OCI-LY3 (cell line): Measurements from ENCODE around the gene ZNF335.

Experiments
- H2AFZ ChIP-seq: fragments of 200-600, 300-600 bp; shearing (Covaris generic); 2 replicates; pipeline ENCODE4 v1.6.0; 2014; ENCODE audit warnings: antibody characterized with exemption, low read depth, low read length
- H3K27ac ChIP-seq: fragments of 200-600, 300-600 bp; sonication (generic); 2 replicates; pipeline ENCODE4 v1.5.1; 2014; ENCODE audit warnings: mild to moderate bottlenecking, low read length, moderate library complexity, mixed read lengths
- H3K27me3 ChIP-seq: fragments of 200-600, 300-600 bp; sonication (generic); 2 replicates; pipeline ENCODE4 v1.6.1; 2014; ENCODE audit warnings: low read depth, low read length, mixed read lengths
- H3K36me3 ChIP-seq: fragments of 200-600, 300-600 bp; sonication (generic); replicated peaks from 2 replicates; pipeline ENCODE3; 2014; ENCODE audit warnings: low read depth, low read length, mixed read lengths
- H3K4me1 ChIP-seq: fragments of 300-600, 200-600 bp; sonication (generic); 2 replicates; pipeline ENCODE4 v1.6.1; 2014; ENCODE audit warnings: low read length, mixed read lengths
- H3K4me2 ChIP-seq: fragments of 200-600, 300-600 bp; sonication (generic); 2 replicates; pipeline ENCODE4 v1.6.1; 2014; ENCODE audit warnings: low read length, mixed read lengths
- H3K4me3 ChIP-seq: fragments of 300-600, 200-600 bp; sonication (generic); 2 replicates; pipeline ENCODE4 v1.5.1; 2014; ENCODE audit warnings: antibody characterized with exemption, mild to moderate bottlenecking, low read length, moderate library complexity
- H3K79me2 ChIP-seq: fragments of 300-600, 200-600 bp; shearing (Covaris generic); 2 replicates; pipeline ENCODE4 v1.6.1; 2014; ENCODE audit warnings: mild to moderate bottlenecking, low read length, mixed read lengths
- H3K9ac ChIP-seq: fragments of 300-600, 200-600 bp; shearing (Covaris generic); 2 replicates; pipeline ENCODE4 v1.6.0; 2014; ENCODE audit warnings: mild to moderate bottlenecking, low read length, moderate library complexity
- H3K9me3 ChIP-seq: fragments of 200-600, 300-600 bp; shearing (Covaris generic); 2 replicates; pipeline ENCODE4 v1.6.1; 2014; ENCODE audit warnings: low read length, mixed read lengths; ENCODE audit not compliant: insufficient read depth
- H4K20me1 ChIP-seq: fragments of 200-600, 300-600 bp; sonication (generic); 2 replicates; pipeline ENCODE4 v1.6.1; 2016; ENCODE audit warnings: low read length, mixed read lengths; ENCODE audit not compliant: insufficient read depth
- EZH2phosphoT487 ChIP-seq: fragments of 200-600 bp; shearing (Covaris generic); IDR thresholded peaks from 2 replicates; pipeline ENCODE4 v1.6.1; 2018; ENCODE audit warnings: antibody characterized with exemption, mixed run types, low read depth
- TF ChIP-seq, protein P1 (sequence below): fragments of 200-600, 300-600 bp; sonication (generic); IDR thresholded peaks from 2 replicates; pipeline ENCODE4 v1.5.1; 2014; ENCODE audit warnings: antibody characterized with exemption, low read length, low read depth

Gene ZNF335

DNA sequence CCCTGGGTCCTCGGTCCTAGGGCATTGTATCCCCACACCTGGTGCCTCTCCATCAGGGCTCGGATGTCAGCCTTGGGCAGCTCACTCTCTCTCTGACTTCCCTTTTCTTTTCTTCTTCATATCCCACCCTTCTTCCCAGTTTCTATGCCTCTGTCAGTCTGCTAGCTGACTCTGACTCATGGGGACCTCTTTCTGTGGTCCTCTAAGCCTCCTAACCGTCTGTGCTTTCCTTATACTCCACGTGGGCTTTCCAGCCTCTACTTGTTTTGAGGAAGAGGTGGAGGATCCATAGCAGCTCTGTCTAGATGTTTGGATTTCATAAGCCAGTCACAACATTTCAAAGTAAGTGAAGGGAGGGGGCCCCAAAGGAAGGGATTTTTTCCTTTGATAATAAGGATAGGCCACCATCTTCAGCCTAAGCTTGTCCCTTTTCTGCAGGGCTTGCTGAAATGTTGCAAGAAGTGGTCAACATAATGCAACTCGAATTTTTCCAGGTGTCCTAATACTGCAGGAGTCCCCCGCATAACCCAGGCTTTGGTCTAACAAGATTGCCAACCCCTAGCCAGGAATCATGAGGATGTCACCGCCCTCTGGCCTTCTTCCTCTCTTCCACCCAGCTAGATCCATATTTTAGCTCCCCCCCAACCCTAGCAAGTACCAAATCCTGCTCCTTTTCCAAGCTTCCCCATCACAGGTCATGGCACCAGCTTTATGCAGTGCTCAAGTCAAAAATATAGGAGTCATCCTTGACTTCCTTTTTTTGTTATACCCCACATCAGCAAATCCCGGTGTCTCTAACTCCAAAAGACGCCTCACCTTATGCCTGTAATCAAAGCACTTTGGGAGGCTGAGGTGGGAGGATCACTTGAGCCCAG, 51.3 kb downstream of the ZNF335 start:
- Histone ChIP-seq H2AFZ (no peak overlapping the region), H3K9me3 (no peaks in the 10 kb centered on the region), H3K4me1 (no peaks in the 10 kb centered on the region), H3K4me3 (no peak overlapping the region), H3K79me2 (no peaks in the 10 kb centered on the region), H4K20me1 (no peaks in the 10 kb centered on the region), H3K27me3 (peaks cover 8% of the 10 kb centered on the region; the same call in 1 of the 2 replicates), H3K36me3 (no peaks in the 10 kb centered on the region), H3K4me2 (no peak overlapping the region), H3K9ac (no peak overlapping the region), H3K27ac (no peak overlapping the region)
- no peak for TF ChIP-seq EZH2phosphoT487
- TF ChIP-seq, protein P1, sequence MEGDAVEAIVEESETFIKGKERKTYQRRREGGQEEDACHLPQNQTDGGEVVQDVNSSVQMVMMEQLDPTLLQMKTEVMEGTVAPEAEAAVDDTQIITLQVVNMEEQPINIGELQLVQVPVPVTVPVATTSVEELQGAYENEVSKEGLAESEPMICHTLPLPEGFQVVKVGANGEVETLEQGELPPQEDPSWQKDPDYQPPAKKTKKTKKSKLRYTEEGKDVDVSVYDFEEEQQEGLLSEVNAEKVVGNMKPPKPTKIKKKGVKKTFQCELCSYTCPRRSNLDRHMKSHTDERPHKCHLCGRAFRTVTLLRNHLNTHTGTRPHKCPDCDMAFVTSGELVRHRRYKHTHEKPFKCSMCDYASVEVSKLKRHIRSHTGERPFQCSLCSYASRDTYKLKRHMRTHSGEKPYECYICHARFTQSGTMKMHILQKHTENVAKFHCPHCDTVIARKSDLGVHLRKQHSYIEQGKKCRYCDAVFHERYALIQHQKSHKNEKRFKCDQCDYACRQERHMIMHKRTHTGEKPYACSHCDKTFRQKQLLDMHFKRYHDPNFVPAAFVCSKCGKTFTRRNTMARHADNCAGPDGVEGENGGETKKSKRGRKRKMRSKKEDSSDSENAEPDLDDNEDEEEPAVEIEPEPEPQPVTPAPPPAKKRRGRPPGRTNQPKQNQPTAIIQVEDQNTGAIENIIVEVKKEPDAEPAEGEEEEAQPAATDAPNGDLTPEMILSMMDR, result no peak

GRCh38 chr20:45919542-45920399, 52.2 kb downstream of the ZNF335 start:
- no peak overlapping the region for H3K4me2 ChIP-seq
- no peak overlapping the region for H3K9ac ChIP-seq
- no peaks in the 10 kb centered on the region for H3K36me3 ChIP-seq
- H3K9me3 ChIP-seq, result no peaks in the 10 kb centered on the region
- H3K79me2 ChIP-seq, result no peaks in the 10 kb centered on the region
- no peak overlapping the region for H3K4me3 ChIP-seq
- no peak overlapping the region for H2AFZ ChIP-seq
- H3K4me1 ChIP-seq, result no peaks in the 10 kb centered on the region
- no peaks in the 10 kb centered on the region for H4K20me1 ChIP-seq
- H3K27me3 ChIP-seq, result peaks cover 8% of the 10 kb centered on the region; the same call in 1 of the 2 replicates
- H3K27ac ChIP-seq, result no peak overlapping the region
- TF ChIP-seq EZH2phosphoT487, result no peak
- TF ChIP-seq, protein P1, result no peak

DNA sequence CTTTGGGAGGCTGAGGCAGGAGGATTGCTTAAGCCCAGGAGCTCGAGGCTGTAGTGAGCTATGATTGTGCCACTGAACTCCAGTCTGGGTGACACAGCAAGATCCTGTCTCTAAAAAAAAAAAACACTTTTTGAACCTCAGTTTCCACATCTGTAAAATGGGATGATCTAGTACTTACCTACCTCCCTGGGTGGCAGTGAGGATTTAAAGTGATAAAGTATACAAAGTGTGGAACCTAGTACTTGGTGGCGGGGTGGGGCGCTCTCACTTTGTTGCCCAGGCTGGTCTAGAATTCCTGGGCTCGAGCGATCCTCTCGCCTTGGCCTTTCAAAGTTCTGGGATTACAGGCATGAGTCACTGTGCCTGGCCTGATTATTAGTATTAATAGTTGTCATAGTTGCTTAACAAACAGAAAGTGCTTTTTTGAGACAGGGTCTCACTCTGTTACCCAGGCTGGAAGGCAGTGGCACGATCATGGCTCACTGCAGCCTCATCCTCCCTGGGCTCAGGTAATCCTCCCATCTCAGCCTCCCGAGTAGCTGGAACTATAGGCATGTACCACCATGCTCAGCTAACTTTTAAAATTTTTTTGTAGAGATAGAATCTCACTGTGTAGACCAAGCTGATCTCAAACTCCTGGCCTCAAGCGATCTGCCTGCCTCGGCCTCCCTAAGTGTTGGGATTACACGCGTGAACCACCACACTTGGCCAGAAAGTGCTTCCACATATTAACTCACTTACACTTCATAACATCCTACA, 53.0 kb downstream of the ZNF335 start:
- H3K9me3 ChIP-seq, result no peaks in the 10 kb centered on the region
- no peaks in the 10 kb centered on the region for H3K36me3 ChIP-seq
- no peak overlapping the region for H3K9ac ChIP-seq
- H3K27ac ChIP-seq, result no peak overlapping the region
- H3K27me3 ChIP-seq, result peaks cover 8% of the 10 kb centered on the region; the same call in 1 of the 2 replicates
- H3K4me3 ChIP-seq, result no peak overlapping the region
- H3K79me2 ChIP-seq, result no peaks in the 10 kb centered on the region
- H3K4me2 ChIP-seq, result no peak overlapping the region
- TF ChIP-seq EZH2phosphoT487, result no peak
- TF ChIP-seq, protein P1, result no peak
- H2AFZ ChIP-seq, result no peak overlapping the region
- peaks cover 7% of the 10 kb centered on the region for H3K4me1 ChIP-seq
- H4K20me1 ChIP-seq, result no peaks in the 10 kb centered on the region
